Measurements from ENCODE around the gene PLXNA4. TPM values are rescaled to one million over a fixed set of nuclear protein-coding genes. Genes with fewer than 3 reads are reported as not detected.

PLXNA4 gene
- total RNA-seq, 4 donors from 2014 or later = 1.1 to 2.8 (median 1.4) TPM

DNA sequence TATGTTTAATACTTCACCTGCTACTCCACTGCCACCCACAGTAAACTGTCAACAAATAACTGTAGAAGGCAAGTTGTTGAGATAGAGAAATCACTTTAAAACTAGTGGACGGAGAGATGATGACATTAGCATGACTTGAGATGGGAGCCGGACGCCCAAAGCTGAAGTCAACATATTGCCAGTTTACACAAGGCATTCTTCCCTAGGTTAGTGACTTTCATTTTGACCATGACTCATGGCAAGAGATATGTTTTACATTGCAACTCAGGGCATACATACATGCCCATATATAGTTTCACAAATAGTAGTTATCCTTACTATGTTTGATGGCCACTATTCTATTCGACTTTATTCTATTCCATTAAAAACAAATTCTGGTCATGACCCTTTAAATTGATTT, 296.6 kb downstream of the PLXNA4 start:
- 84 to 88% methylated on average over 4 of the region's 4 CpGs for WGBS, 2 donors (ENCODE audit: low coverage in 1 of 2)
- no peak overlapping the region for H3K27ac ChIP-seq
- in situ Hi-C loops (cut with MboI; ENCODE audit: low pct_ligation_motif_present in 1 of 4, low pct_unique_long_range_greater_than_20kb in 1 of 4, low sequenced_read_pairs in 3 of 4) = no loop called here
- H3K4me1 ChIP-seq = peaks cover 0 to 19% (median 5%) of the 10 kb centered on the region in 4 donors
- intact Hi-C loops (cut with DNase I; ENCODE audit: low total_unique reads) = no loop called here
- TF ChIP-seq EP300 (IDR thresholded peaks at IDR 0.05; ENCODE audit: low read depth) (no peak), POLR2A (IDR thresholded peaks at IDR 0.05) (no peak), POLR2AphosphoS5 (IDR thresholded peaks at IDR 0.05) (no peak)
- TF ChIP-seq, protein P1, sequence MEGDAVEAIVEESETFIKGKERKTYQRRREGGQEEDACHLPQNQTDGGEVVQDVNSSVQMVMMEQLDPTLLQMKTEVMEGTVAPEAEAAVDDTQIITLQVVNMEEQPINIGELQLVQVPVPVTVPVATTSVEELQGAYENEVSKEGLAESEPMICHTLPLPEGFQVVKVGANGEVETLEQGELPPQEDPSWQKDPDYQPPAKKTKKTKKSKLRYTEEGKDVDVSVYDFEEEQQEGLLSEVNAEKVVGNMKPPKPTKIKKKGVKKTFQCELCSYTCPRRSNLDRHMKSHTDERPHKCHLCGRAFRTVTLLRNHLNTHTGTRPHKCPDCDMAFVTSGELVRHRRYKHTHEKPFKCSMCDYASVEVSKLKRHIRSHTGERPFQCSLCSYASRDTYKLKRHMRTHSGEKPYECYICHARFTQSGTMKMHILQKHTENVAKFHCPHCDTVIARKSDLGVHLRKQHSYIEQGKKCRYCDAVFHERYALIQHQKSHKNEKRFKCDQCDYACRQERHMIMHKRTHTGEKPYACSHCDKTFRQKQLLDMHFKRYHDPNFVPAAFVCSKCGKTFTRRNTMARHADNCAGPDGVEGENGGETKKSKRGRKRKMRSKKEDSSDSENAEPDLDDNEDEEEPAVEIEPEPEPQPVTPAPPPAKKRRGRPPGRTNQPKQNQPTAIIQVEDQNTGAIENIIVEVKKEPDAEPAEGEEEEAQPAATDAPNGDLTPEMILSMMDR (IDR thresholded peaks at IDR 0.05) = no peak
- H3K36me3 ChIP-seq = no peaks in the 10 kb centered on the region
- no peaks in the 10 kb centered on the region for H3K27me3 ChIP-seq
- no peaks in the 10 kb centered on the region for H3K9me3 ChIP-seq
- H3K4me3 ChIP-seq = no peak overlapping the region
- no peak for DNase-seq

DNA sequence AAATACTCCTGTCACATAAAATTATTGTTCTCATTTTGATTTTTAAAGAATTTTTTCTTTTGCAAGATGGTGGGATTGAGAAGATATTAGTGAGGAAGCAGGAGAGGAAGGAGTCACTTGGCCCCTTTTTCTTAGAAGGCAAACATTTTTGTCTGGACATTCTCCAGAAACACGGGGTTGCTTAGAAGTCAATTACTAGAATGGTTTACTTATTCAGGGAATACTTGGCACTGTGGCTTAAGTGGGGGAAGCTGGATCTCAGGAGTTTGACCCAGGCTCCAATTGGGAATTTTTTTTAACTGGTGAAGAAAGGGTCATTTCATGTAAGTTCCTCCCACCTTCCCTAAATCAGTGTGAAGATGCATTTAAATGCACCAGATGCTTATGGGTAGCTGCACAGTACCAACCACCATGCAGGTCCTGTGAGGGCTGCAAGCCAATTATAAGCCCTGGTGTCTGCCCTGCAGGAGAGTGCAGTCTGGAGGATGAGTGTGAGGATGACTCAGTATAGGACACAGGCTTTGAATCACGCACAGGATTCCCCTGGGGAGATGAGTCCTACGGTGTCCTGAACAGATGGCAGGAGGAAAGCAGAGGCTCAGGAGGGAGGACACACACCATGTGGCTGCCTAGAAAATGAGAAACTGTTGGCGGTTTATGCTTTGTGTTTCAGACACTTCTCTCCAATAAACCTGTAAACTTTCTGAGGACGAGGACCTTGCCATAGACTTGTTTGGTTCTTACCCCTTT, 299.1 kb downstream of the PLXNA4 start:
- no peaks in the 10 kb centered on the region for H3K9me3 ChIP-seq
- H3K4me3 ChIP-seq = no peak overlapping the region
- TF ChIP-seq POLR2AphosphoS5 (IDR thresholded peaks at IDR 0.05) (no peak), EP300 (IDR thresholded peaks at IDR 0.05; ENCODE audit: low read depth) (no peak), POLR2A (IDR thresholded peaks at IDR 0.05) (no peak)
- TF ChIP-seq, protein P1 (IDR thresholded peaks at IDR 0.05) = no peak
- H3K27me3 ChIP-seq = no peaks in the 10 kb centered on the region
- H3K4me1 ChIP-seq = peaks cover 0 to 19% (median 5%) of the 10 kb centered on the region in 4 donors
- H3K36me3 ChIP-seq = no peaks in the 10 kb centered on the region
- in situ Hi-C loops (cut with MboI; ENCODE audit: low pct_ligation_motif_present in 1 of 4, low pct_unique_long_range_greater_than_20kb in 1 of 4, low sequenced_read_pairs in 3 of 4) = no loop called here
- H3K27ac ChIP-seq = no peak overlapping the region
- intact Hi-C loops (cut with DNase I; ENCODE audit: low total_unique reads) = no loop called here
- WGBS, 2 donors (ENCODE audit: low coverage in 1 of 2) = 47 to 49% methylated on average over 4 to 5 of the region's 5 CpGs
- no peak for DNase-seq

DNA sequence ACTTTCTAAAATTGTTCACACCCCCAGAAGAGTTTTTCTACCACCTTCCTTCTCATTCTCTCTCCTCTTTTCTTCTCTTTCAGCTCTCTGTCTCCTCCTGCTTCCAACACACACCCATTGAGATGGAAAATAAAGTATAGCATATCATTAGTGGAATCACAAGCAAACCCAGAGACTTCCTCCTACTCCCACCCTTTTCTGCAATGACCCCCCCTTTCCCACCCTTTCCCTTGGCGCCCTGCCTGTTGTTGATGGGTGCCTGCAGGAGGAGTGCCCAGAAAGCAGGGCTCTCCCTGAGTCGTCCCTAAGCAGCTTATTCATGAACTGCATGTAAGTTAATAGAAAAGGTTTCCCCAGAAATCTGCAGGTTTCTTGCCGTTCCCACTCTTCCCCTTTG, 300.0 kb downstream of the PLXNA4 start:
- 14 to 15% methylated on average over 1 to 3 of the region's 3 CpGs for WGBS, 2 donors (ENCODE audit: low coverage in 1 of 2)
- no peak overlapping the region for H3K27ac ChIP-seq
- no peak for TF ChIP-seq POLR2A (IDR thresholded peaks at IDR 0.05)
- TF ChIP-seq, protein P1 (IDR thresholded peaks at IDR 0.05) = no peak
- TF ChIP-seq POLR2AphosphoS5 (IDR thresholded peaks at IDR 0.05) = no peak
- TF ChIP-seq EP300 (IDR thresholded peaks at IDR 0.05; ENCODE audit: low read depth) = no peak
- H3K4me3 ChIP-seq = no peak overlapping the region
- H3K27me3 ChIP-seq = no peaks in the 10 kb centered on the region
- in situ Hi-C loops (cut with MboI; ENCODE audit: low pct_ligation_motif_present in 1 of 4, low pct_unique_long_range_greater_than_20kb in 1 of 4, low sequenced_read_pairs in 3 of 4) (no loop called here), intact Hi-C loops (cut with DNase I; ENCODE audit: low total_unique reads) (no loop called here)
- DNase-seq = peak; percentile 10
- H3K4me1 ChIP-seq = peaks cover 0 to 19% (median 5%) of the 10 kb centered on the region in 4 donors
- H3K9me3 ChIP-seq = no peaks in the 10 kb centered on the region
- no peaks in the 10 kb centered on the region for H3K36me3 ChIP-seq

DNA sequence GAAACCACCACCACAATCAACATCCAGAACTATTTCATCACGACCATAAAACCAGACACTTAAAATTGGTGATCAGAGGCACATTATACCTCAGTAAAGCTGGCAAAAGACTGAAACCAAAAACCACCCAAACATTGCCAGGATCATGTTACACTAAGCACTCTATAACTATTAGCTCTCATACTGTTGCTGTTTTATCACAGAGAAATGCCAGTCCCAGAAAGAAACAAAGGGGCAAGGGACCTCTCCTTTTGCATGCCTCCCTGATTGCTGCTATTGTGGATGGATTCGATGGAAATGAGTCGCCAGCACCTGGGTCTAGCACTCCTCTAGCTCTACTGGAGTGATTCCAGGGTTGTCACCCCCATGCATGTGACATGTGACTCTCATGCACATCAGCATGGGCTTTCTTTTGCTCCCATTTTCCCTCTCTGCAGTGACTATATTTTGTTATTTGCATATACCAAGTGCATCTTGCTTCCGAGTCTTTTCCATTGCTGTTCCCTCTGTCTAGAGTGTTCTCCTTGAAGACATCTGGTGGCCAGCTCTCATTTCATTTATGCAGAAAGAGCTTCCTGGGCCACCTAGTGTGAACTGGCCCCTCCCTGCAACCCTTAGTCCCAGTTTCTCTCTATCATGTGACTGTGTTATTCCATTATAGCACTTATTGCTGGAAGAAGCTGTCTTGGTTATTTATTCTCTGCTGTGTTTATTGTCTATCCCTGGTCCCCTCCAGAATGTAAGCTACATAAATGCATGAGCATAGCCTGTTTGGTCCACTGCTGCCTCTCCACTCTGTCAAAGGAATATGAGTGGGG, 300.6 kb downstream of the PLXNA4 start:
- WGBS, 2 donors (ENCODE audit: low coverage in 1 of 2) = 53 to 74% methylated on average over 2 to 4 of the region's 4 CpGs
- in situ Hi-C loops (cut with MboI; ENCODE audit: low pct_ligation_motif_present in 1 of 4, low pct_unique_long_range_greater_than_20kb in 1 of 4, low sequenced_read_pairs in 3 of 4) (no loop called here), intact Hi-C loops (cut with DNase I; ENCODE audit: low total_unique reads) (no loop called here)
- no peak overlapping the region for H3K4me3 ChIP-seq
- H3K9me3 ChIP-seq = no peaks in the 10 kb centered on the region
- no peaks in the 10 kb centered on the region for H3K36me3 ChIP-seq
- peaks cover 0 to 19% (median 5%) of the 10 kb centered on the region in 4 donors for H3K4me1 ChIP-seq
- H3K27ac ChIP-seq = no peak overlapping the region
- no peaks in the 10 kb centered on the region for H3K27me3 ChIP-seq
- no peak for DNase-seq
- TF ChIP-seq EP300 (IDR thresholded peaks at IDR 0.05; ENCODE audit: low read depth) (no peak), POLR2AphosphoS5 (IDR thresholded peaks at IDR 0.05) (no peak), POLR2A (IDR thresholded peaks at IDR 0.05) (no peak)
- TF ChIP-seq, protein P1 (IDR thresholded peaks at IDR 0.05) = no peak
